SK-N-SH (cell line): ENCODE data around the gene GPER1. TPM values are rescaled to one million over a fixed set of nuclear protein-coding genes. Genes with fewer than 3 reads are reported as not detected.

ENCODE experiments used
- CTCF ChIA-PET: fragments of 300-600, 350-600 bp; formaldehyde crosslinking; extraction: SDS; loops from one replicate; lab custom pipeline; 2021; lab: Yijun Ruan, JAX
- POLR2A ChIA-PET: fragments of 350-600 bp; sonication (Branson Sonifier 250); formaldehyde crosslinking; extraction: SDS; loops from one replicate; lab custom pipeline; 2020; ENCODE audit warnings: antibody characterized with exemption, inconsistent platforms; lab: Yijun Ruan, JAX
- DNase-seq: peaks from one replicate; pipeline ENCODE4 v3.0.0; 2012
- H2AFZ ChIP-seq: fragments of 200-600 bp; sonication (generic); 2 replicates; pipeline ENCODE4 v1.8.1; 2016; ENCODE audit warnings: antibody characterized with exemption, mild to moderate bottlenecking, low read depth
- H3F3A ChIP-seq: fragments of 200-600 bp; sonication (generic); replicated peaks from 2 replicates; pipeline ENCODE3; 2016; ENCODE audit warnings: antibody characterized with exemption, mild to moderate bottlenecking; ENCODE audit not compliant: insufficient read depth
- H3K27ac ChIP-seq, 2 experiments: fragments of 200-500 bp in 1 of 2; fragments of 200-600 bp in 1 of 2; sonication (Bioruptor generic) in 1 of 2; sonication (generic), shearing (Covaris generic) in 1 of 2; 2 replicates each; pipeline versions ENCODE4 v1.5.1 to v1.6.1; 2014 to 2016; ENCODE audit warnings: low read depth in 2 of 2, inconsistent platforms in 1 of 2, low read length in 1 of 2, mild to moderate bottlenecking in 1 of 2, mixed read lengths in 1 of 2
- H3K27me3 ChIP-seq: fragments of 200-600 bp; sonication (generic), shearing (Covaris generic); 2 replicates; pipeline ENCODE4 v1.6.1; 2016; ENCODE audit warnings: mixed run types; ENCODE audit not compliant: insufficient read depth
- H3K36me3 ChIP-seq, 2 experiments: fragments of 200-500 bp in 1 of 2; fragments of 200-600 bp in 1 of 2; sonication (Bioruptor generic) in 1 of 2; sonication (generic) in 1 of 2; replicated peaks in 1 of 2; 2 replicates each; pipeline versions ENCODE3 to v1.5.1; 2014 to 2016; ENCODE audit warnings: low read length in 1 of 2, mild to moderate bottlenecking in 1 of 2; ENCODE audit not compliant: insufficient read depth in 2 of 2, control insufficient read depth in 1 of 2
- H3K4me1 ChIP-seq, 2 experiments: fragments of 200-500 bp in 1 of 2; fragments of 200-600 bp in 1 of 2; sonication (Bioruptor generic) in 1 of 2; sonication (generic), shearing (Covaris generic) in 1 of 2; 2 replicates each; pipeline versions ENCODE4 v1.5.1 to v1.6.1; 2014 to 2016; ENCODE audit warnings: low read depth in 1 of 2, low read length in 1 of 2, mixed run types in 1 of 2; ENCODE audit not compliant: insufficient read depth in 2 of 2, control insufficient read depth in 1 of 2
- H3K4me2 ChIP-seq: fragments of 200-600 bp; sonication (generic), shearing (Covaris generic); 2 replicates; pipeline ENCODE4 v1.6.1; 2017; ENCODE audit warnings: mixed run types
- H3K4me3 ChIP-seq, 2 experiments: fragments of 200-500 bp in 1 of 2; fragments of 200-600 bp in 1 of 2; sonication (Bioruptor generic) in 1 of 2; sonication (generic), shearing (Covaris generic) in 1 of 2; 2 replicates each; pipeline versions ENCODE4 v1.5.1 to v1.8.1; 2014 to 2016; ENCODE audit warnings: low read depth in 2 of 2, inconsistent platforms in 1 of 2, low read length in 1 of 2, mild to moderate bottlenecking in 1 of 2, mixed read lengths in 1 of 2, moderate library complexity in 1 of 2
- H3K79me2 ChIP-seq: fragments of 200-600 bp; sonication (generic); 2 replicates; pipeline ENCODE4 v1.8.1; 2017; ENCODE audit warnings: mild to moderate bottlenecking; ENCODE audit not compliant: insufficient read depth
- H3K9ac ChIP-seq: fragments of 200-600 bp; sonication (generic); 2 replicates; pipeline ENCODE4 v1.6.1; 2017; ENCODE audit warnings: mixed run types
- H3K9me2 ChIP-seq: fragments of 200-600 bp; sonication (generic); 2 replicates; pipeline ENCODE4 v1.6.1; 2017; ENCODE audit warnings: mixed run types
- H3K9me3 ChIP-seq: fragments of 200-600 bp; sonication (generic); 2 replicates; pipeline ENCODE4 v1.6.1; 2017; ENCODE audit warnings: mixed run types, mild to moderate bottlenecking, moderate library complexity
- H4K20me1 ChIP-seq: fragments of 200-600 bp; sonication (generic); 2 replicates; pipeline ENCODE4 v1.6.1; 2017; ENCODE audit warnings: mild to moderate bottlenecking, mixed run types; ENCODE audit not compliant: insufficient read depth
- CHD2 ChIP-seq: fragments of 150-350 bp; IDR thresholded peaks from 2 replicates; pipeline ENCODE4 v1.6.1; 2018; ENCODE audit warnings: low read length; ENCODE audit not compliant: partially characterized antibody
- EP300 ChIP-seq, 2 experiments: IDR thresholded peaks; 2 replicates each; pipeline versions ENCODE4 v1.4.0 to v1.6.1; 2012; ENCODE audit warnings: borderline replicate concordance in 1 of 2, low read depth in 1 of 2, low read length in 1 of 2
- FOSL2 ChIP-seq: IDR thresholded peaks from 2 replicates; pipeline ENCODE4 v1.4.0; 2012; ENCODE audit warnings: low read depth, mild to moderate bottlenecking, moderate library complexity, borderline replicate concordance
- MEF2A ChIP-seq: IDR thresholded peaks from 2 replicates; pipeline ENCODE4 v1.4.0; 2012; ENCODE audit warnings: low read depth, borderline replicate concordance
- RAD21 ChIP-seq: IDR thresholded peaks from 2 replicates; pipeline ENCODE4 v1.6.1; 2012; ENCODE audit warnings: mild to moderate bottlenecking, low read length
- RCOR1 ChIP-seq: fragments of 150-350 bp; IDR thresholded peaks from 2 replicates; pipeline ENCODE4 v1.6.1; 2017; ENCODE audit warnings: antibody characterized with exemption, low read length
- RFX5 ChIP-seq: IDR thresholded peaks from 2 replicates; pipeline ENCODE4 v1.6.1; 2012; ENCODE audit warnings: mild to moderate bottlenecking, improper control_type of control experiment, low read length
- SMC3 ChIP-seq: IDR thresholded peaks from 2 replicates; pipeline ENCODE4 v1.6.1; 2012; ENCODE audit warnings: low read depth, low read length, improper control_type of control experiment
- WGBS: methylation state at CpG from one replicate; pipeline ENCODE4 v1.1.6; 2017; ENCODE audit warnings: low lambda C conversion rate; 5-methylcytosine and 5-hydroxymethylcytosine counted together
- polyA plus RNA-seq, 3 experiments: library from polyadenylated mRNA; depleted of rRNA; stranded (reverse); fragments of >200 nt; gene quantifications; 2 replicates each; pipeline ENCODE4 v1.2.3, GENCODE V29; 2012
- TF ChIP-seq, protein P1 (sequence below): IDR thresholded peaks from 2 replicates; pipeline ENCODE4 v1.4.0; 2012; ENCODE audit warnings: low read depth

Gene GPER1
- polyA plus RNA-seq, 1 of the 3 experiments (the other 2 are of a cell fraction), result 6.4 TPM

DNA sequence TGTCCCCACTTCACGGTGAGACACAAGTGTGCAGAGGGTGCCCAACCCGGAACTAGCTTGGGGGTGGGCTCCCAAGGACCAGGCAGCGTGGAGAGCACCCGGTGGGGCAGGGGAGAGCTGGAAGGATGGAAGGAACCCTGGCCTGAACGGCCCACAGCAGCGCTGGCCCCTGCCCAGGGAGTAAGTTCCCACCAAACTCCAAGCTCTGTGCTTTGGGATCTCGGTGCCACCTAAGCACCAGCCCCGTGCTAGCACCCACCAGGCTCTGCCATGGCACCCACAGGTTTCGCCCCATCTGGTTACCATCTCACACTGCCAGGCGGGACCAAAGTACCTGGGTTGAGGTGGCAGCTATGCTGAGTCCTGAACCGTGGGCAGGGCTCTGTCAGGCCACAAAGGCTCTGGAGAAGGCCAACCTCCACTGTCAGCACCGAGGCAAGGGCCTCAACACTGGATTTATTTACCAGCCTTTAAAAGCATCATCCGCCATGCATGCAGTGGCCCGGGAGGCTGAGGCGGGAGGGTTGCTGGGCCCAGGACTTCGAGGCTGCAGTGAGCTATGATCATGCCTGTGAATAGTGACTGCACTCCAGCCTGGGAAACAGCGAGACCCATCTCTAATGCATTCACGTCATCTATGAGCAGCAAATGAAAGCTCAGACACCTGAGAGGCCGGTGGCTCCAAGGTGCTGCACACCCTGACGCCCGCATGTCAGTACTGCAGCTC, 16.0 kb downstream of the GPER1 start:
- CTCF ChIA-PET, result interaction anchor here (0.9 to 9.8 kb wide), 7 partner anchors 8 to 111 kb away, joined by 3 to 79 read pairs (median 8); partner anchors contain the start of gene GPER1
- H3K36me3 ChIP-seq, result peaks cover 0 to 8% of the 10 kb centered on the region in 2 experiments
- no peaks in the 10 kb centered on the region for H3K27me3 ChIP-seq
- no peaks in the 10 kb centered on the region for H3K9me2 ChIP-seq
- DNase-seq, result no peak
- no peak overlapping the region for H3K4me2 ChIP-seq
- no peak overlapping the region for H3K9ac ChIP-seq
- 87% methylated on average over 16 of the region's 21 CpGs for WGBS
- no peak overlapping the region for H3K4me3 ChIP-seq
- no peaks in the 10 kb centered on the region for H3F3A ChIP-seq
- no peak overlapping the region for H2AFZ ChIP-seq
- H4K20me1 ChIP-seq, result peaks cover 16% of the 10 kb centered on the region
- H3K79me2 ChIP-seq, result peaks cover 11% of the 10 kb centered on the region; the same call in 1 of the 2 replicates
- no peak overlapping the region for H3K27ac ChIP-seq
- H3K9me3 ChIP-seq, result no peaks in the 10 kb centered on the region
- TF ChIP-seq MEF2A, result no peak
- no peak for TF ChIP-seq EP300 (IDR thresholded peaks at IDR 0.05; ENCODE audit: borderline replicate concordance in 1 of 2, low read depth in 1 of 2, low read length in 1 of 2)
- TF ChIP-seq RCOR1, result no peak
- TF ChIP-seq SMC3, result no peak
- POLR2A ChIA-PET, result no interaction called here
- H3K4me1 ChIP-seq, result peaks cover 6 to 22% of the 10 kb centered on the region in 2 experiments; a peak in 2 of 4 replicates

DNA sequence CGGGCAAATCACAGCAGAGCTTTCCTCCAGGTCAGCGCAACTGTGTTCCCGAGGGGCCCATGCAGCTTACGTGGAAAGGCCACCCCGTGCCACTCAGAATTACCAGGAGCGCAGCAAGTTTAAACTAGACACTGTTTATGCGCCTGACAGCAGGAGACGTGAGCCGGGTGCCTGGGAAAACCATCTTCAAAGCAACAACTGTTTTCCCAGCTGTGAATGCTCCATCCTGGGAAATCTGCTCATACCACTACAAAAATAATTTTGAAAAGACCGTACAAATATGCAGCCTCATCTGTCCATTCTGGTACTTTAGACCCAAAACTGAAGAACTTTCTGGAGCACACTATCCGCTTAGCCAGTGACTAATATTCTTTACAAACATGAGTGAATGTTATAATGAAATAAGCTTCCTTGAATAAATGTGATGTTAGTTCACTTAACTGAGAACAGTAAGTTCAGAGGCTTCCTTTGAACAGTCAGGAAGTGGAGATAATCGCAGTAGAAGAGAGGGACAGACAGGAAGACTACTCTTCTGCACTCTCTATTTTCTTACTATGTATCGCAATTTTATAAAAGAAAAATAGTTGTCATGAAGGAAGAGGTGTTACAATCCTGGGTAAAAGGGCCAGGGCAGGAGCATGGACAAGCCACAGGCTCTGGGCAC, 16.7 kb downstream of the GPER1 start:
- ChIA-PET POLR2A (no interaction called here), CTCF (interaction anchor here (0.9 to 9.8 kb wide), 7 partner anchors 9 to 111 kb away, joined by 3 to 79 read pairs (median 8); partner anchors contain the start of gene GPER1)
- Histone ChIP-seq H3K36me3 (peaks cover 0 to 2% of the 10 kb centered on the region in 2 experiments), H3K79me2 (peaks cover 9% of the 10 kb centered on the region; the same call in 1 of the 2 replicates), H3F3A (no peaks in the 10 kb centered on the region), H3K4me2 (no peak overlapping the region), H3K9me3 (no peaks in the 10 kb centered on the region), H3K27ac (no peak overlapping the region), H3K4me1 (peaks cover 6 to 22% of the 10 kb centered on the region in 2 experiments; a peak in 2 of 4 replicates), H3K9me2 (no peaks in the 10 kb centered on the region), H2AFZ (no peak overlapping the region), H3K9ac (no peak overlapping the region), H3K27me3 (no peaks in the 10 kb centered on the region), H3K4me3 (no peak overlapping the region), H4K20me1 (peaks cover 16% of the 10 kb centered on the region)
- TF ChIP-seq RAD21 (no peak), FOSL2 (no peak), RFX5 (no peak), MEF2A (no peak), EP300 (IDR thresholded peaks at IDR 0.05; ENCODE audit: borderline replicate concordance in 1 of 2, low read depth in 1 of 2, low read length in 1 of 2) (no peak), CHD2 (no peak)
- TF ChIP-seq, protein P1, sequence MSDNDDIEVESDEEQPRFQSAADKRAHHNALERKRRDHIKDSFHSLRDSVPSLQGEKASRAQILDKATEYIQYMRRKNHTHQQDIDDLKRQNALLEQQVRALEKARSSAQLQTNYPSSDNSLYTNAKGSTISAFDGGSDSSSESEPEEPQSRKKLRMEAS, result no peak
- 94% methylated on average over 13 of the region's 13 CpGs for WGBS
- DNase-seq, result no peak
